Stimulated activated CD4-positive, alpha-beta T cell treated with anti-CD3 and anti-CD28 coated beads, Interleukin-4, amount 100 ng/mL, for 24 hours (primary cell): ENCODE measurements around the gene SAXO2.
"Not testable (repeated sequence)": the region's sequence is repeated elsewhere in the genome, so short reads cannot be mapped to it uniquely, and the experiment has no call there.

Experiments
- DNase-seq: peaks from one replicate; pipeline ENCODE4 v3.0.0-alpha.2; 2020

Gene SAXO2, protein sequence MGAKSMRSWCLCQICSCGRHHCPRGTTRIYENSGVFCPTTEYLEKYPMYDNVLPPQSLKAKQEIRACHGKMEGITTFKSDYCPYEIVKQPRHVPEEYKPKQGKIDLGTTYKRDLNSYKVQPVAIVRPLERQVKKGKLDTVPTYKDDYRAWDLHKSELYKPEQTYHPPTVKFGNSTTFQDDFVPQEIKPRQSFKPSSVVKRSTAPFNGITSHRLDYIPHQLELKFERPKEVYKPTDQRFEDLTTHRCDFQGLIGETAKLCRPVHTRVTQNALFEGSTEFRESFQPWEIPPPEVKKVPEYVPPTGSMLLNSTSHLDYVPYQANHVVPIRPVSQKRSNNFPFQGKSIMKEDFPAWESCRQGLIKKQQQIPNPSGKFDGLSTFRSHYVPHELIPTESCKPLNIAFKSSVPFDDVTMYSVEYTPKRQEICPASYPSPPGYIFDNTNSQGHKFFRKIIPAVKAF

DNA sequence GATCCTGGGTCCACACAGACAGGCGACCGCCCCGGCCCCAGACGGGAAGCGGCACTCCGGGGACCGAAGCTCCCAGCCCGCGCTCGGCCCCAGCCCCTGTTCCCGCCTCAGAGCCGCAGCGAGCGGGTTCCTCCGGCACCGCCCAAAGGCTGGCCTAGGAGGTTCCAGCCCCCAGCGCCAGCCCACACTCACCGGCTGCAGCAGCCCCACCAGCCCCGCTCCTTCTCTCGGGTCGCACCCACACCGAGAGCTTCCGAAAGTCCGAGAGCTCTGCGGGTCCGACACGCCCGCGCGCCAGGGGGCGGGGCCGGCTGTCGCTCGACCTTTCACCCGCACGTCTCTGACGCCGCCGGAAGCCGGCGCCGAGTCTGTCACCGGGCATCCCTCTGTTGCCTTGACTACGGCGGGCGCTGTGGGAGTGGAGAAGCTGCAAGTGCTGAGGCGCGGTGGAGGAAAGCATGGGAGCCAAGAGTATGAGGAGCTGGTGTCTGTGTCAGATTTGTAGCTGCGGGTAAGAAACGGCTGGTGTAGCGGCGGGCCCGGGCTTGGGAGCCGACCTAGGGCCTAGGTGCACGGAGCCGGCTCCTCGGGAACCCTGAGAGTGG, at the start of gene SAXO2, which contains the start of gene EFL1:
Gene SAXO2 (plus strand): TSS at position 397 of the 605 bp plus-strand sequence. CDS start 62 bp downstream, at position 459.
Gene EFL1 (minus strand): TSS at position 313 of the 605 bp plus-strand sequence. CDS start 956 bp downstream, outside the sequence.
- peak; percentile 94 for DNase-seq

DNA sequence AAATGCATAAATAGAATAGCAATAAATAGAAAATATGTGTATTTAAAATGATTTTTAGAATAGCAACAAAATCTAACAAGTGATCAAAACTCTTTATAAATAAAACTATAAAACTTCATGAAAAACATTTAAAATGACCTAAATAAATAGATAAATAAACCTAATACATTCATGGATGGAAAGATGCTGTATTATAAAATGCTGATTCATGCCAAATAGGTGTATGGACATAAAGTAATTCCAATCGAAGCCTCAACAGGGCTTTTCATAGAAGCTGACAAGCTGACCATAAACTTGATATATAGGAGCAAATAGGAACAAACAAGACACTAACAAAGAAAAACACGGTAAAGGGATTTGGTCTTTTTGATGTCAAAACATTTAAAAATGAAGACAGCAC, 46.5 kb upstream of the SAXO2 start:
- DNase-seq, result not testable (repeated sequence)

DNA sequence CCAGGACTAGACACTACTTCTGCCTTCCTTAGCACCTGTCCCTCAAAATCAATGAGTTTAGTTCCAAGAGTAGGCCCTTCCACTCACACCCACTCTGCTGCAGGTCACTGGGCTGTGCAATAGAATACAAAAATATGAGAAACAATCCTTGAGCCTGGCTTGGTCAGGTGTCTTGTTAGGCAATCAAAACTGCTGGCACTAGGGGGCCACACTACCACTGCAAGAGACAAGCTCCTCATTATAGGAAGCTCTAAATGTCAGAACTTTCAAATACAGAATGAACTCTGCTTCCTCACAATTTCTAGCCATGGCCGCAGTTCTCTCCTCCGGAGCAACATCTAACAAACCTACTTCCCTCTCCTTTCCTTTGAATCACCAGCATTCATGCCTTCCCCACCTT, 41.1 kb upstream of the SAXO2 start:
- not testable (repeated sequence) for DNase-seq

DNA sequence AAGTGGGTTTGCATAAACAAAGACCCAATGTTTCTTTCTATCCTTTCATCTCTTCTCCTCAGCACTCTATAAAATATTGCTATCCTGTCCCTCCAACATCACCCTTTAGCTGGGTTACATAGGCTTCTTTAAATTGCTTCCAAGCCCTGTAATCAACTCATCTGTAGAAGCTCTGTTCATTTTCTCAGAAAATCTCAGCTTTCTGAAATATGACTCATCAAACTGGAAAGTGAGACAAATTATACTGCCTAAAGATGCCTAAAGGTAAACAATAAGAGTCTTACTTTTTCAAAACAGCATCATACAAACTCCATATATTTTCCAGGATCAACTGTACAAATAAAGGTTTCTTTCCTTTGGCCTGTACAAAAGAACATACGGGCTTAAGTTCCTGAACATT, 33.9 kb upstream of the SAXO2 start:
- DNase-seq, result no peak

DNA sequence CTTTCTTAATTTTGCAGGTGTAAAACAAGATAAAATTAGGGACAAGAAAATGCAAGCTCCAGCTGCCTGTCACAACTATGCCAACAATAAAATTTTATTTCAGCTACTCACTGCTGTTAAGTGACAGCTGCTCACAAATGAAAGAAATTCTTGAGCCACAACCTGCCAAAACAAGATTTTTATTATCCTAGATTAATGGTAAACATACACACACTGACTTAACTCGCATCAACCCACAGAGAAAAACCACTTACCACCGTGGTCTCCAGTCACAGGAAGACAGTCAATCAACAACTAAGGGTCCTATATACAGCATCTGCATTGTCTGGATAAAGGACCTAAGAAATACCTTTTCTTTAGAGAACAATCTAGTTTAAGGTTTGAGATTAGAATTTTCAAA, 31.4 kb upstream of the SAXO2 start:
- no peak for DNase-seq

DNA sequence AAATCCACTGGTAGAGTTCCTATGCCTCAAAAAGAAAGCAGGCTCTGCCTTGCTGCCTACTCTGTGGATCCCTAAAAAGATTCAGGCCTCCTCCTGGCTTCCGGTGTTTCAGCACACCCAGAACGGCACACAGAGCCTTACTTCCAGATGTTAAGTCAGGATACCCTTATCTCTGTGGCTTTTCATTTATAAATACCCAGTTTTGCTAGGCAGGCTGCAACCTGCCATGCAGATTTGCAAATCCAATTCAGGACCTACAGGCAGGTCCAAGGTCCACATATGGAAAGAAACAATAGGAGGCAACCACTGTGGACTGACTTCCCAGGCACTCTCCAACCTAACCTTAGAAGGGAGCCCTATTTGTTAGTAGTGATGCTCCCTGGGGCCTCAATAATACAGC, 30.8 kb upstream of the SAXO2 start:
- DNase-seq, result no peak

DNA sequence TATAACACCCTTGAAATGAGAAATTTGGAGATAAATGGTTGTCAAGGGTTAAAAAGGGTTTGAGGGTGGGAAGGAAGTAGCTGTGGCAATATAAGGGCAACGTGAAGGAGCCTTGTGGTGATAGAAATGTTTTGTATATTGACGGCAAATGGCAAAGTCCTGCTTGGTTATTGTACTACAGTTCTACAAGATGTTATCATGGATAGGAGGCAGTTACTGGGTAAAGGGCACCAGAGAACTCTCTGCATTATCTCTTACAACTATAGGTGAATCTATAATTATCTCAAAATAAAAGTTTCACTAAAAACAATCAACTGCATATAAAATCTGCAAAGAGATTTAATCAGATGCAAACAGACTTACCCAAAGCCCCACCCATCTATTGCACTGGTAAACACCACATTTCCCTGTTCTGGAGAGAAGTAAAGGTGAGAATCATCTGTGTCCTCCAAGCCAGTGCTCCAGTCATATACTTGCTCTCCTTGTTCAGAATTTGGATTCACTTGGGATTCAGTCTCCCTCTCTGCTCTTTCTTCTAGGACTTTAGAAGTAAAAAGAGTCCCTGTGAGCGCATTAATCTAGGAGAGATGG, 24.6 kb upstream of the SAXO2 start:
- DNase-seq, result not testable (repeated sequence)

DNA sequence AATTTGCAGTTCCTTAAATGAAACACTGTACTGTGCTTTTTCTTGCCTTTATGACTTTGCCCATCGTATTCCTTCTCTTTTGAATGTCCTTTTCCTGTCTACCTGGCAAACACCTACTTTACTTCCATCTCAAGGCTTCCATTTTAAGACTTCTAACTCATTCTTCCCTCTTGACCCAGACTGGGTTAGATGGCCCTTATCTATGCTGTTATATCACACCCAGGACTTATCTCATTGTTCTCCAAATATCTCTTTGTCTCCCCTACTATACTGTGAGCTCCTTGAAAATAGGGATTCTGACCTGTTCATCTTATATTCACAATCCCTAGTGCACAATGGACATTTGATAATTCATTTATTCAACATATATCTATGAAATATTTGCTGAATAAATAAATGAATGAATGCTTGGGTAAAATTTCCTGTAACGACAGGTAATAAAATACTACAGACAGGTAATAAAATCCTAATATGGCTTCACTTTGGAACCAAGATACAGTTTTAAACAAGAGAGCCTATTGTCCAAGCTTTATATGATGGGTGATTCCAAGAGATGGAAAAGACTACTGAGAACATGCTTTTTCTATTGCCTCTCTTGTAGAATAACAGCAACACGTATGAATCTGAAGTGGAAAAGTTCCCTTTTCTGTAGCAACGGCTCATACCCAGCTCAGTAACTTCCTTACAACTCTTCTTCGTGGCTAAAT, 22.8 kb upstream of the SAXO2 start:
- no peak for DNase-seq

DNA sequence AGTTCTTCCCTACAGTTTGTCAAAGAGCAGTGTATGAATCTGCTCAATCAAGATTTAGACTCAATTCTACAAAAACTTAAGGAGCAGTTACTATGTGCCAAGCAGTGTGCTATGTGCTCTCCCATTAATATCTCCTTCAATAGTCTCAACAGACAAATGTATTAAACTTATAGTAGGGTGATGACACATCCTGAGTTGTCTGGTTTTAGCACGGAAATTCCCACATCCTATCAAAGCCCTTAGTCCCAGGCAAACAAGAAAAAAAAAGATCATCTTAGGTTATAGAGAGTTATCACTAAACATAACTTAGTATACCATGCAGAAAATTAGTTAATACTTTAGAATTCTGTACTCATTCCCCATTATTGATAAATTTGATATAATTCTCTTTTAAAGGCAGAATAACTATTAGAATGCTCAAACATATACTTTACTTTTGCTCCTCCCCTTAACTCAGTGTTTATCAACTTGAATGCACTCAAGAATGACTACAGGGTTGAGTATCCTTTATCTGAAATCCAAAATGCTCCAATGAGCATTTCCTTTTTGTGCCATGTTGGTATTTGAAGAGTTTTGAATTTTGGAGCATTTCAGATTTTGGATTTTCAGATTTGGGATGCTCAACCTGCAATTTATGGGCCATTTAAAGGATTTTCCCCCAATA, 20.6 kb upstream of the SAXO2 start:
- not testable (repeated sequence) for DNase-seq

DNA sequence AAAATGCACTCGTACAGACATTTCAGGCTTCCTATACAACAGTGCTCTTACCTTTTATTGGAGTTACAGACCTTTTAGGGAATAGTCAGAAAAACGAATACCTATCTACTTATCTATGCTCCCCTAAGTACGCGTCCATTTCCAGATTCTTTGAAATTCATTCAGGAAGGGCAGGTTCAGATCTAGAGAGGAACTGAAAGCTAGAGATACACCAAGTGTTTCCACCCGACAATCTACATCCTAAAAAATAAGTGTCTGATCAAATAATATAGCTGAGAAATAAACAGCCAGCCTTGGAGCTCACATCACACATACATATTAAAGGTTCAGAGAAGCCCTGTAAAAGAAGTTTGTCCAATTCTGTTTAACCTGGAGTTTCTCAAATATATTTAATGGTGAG, 19.0 kb upstream of the SAXO2 start:
- DNase-seq, result not testable (repeated sequence)

DNA sequence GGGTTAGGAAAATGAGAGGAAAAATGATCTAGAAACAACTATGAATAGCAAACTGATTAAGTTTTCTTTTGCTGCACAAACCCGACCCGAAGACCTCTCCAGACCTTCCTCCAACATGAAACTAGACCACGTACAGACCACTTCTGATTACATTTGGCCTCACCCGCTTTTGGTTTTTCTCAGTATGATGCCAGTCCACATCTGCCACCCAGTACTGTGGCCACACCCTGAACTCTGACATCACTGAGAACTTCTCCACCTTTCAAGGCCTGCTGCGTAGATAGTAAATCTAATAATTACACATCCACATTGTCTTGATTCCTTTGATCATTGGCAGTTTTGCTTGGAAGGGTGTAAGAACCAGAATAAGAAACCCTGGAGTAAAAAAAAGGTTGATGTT, 16.7 kb upstream of the SAXO2 start:
- DNase-seq, result not testable (repeated sequence)

DNA sequence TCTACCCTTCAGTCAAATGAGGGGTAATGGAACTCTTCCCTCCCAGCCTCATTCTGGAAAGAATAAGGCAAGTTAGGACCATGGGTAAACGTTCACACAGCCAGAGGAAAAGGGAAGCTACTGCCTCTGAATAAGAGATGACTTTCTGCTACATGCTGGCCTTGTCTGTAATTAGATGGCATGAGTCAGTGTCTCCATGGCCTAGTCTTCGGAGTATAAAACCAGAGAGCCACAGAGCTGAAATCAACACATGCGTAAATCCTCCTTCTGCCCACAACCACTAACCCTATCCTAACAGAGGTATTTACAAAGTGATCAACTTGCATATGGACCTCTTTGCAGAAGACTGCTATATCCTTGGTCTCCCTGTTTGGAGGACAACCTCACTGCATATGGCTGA, 14.4 kb upstream of the SAXO2 start:
- DNase-seq, result not testable (repeated sequence)

DNA sequence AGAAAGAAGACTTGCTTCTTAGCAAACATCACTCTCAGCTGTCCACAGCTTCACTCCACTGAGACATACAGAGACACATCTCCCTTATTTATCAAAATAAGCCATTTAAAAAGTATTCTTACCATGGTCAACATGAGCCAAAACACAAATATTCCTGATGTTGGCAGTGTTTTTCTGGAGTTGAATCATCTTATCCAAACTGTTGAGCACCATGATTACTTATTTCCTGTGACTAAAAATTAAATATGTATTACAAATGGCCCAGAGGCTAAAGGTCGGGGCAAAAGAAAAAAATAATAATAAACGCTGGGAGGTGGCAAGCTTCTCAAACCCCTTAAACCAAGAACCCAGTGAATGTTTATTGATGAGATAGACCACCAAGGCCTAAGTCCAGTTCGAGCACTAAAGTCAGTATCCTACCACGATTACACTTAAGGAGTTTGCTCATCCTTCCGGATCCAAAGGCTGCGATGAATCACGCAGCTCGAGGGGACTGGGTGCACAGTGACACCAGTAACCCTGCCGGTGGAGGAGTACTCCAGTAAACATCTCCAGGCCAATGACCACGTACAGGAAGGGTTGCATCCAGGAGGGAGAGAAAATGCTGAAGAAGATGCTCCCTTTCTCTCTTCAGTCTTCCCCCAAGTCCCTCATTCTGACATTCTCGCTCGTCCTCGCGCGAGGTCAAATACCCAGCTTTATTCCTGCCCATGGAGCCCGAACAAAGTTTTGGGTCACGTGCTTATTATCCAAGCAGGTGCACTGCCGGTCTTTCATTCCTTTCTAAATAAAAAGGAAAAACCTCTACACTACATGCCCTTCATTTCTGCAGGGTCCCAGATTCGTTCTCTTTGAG, 824 bp upstream of the SAXO2 start:
- peak; percentile 51 for DNase-seq

DNA sequence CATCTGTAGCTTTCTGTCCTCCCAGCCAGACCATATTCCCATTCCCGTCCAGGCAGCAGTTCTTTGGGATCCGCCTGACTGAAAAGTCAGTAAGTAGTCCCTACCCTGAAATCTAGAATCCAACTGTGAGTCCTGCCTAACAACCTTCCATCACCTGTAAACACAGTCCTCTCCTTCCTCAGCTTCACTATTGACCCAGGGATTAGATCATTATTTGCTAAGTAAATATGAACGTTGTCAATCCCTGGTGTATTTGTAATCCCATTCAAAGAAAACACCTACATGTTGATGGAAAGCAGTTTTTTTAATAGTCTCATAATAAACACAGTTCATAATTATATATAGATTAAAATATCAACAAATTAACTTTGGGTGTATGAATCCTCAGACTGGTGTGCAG, 732 bp downstream of the SAXO2 start:
- no peak for DNase-seq

DNA sequence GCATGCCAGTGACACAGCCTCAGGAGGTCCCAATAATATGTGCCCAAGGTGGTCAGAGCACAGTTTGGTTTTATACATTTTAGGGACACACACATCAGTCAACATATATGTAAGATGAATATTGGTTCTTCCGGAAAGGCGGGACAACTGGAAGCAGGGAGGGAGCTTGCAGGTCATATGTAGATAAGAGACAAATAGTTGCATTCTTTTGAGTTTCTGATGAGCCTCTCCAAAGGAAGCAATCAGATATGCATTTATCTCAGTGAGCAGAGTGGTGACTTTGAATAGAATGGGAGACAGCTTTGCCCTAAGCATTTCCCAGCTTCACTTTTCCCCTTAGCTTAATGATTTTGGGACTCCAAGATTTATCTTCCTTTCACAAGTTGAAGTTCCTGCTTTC, 4.5 kb downstream of the SAXO2 start:
- DNase-seq, result not testable (repeated sequence)

DNA sequence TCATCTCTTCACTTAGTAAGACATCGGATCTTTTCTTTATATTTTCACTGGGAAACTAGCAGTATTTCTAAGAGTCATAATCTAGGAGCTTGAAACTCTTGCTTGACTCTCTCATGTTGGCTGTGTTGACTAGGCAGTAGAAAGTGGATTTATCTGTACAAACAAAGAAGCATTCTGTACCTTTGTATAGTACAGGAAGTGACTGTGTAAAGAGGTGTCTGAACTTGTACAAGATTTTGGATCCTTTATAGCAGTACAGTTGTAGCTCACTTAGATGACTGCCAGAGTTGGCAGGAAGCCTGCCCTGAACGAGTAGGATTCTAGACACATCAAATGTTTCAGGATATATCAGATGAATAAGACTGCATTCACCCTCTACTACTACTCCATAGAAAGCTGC, 5.8 kb downstream of the SAXO2 start:
- DNase-seq, result not testable (repeated sequence)

DNA sequence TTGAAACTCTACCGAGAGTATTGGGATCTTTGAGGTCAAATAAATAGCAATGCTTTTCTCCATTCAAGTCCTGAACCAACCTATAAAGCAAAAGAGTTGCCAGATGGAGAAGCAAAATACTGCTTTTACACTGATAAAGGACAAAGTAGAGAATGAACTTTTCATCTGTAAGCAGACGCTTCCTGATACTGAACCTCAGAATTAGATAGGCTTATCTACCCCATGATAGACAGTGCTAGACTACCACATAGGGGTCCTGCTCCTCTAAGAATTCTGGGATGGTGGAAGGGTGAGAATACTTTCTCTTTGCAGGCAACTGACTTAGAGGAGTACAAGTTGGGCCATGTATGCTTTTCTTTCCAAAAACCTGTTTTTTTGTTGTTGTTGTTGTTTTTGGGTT, 9.5 kb downstream of the SAXO2 start:
- DNase-seq, result no peak

DNA sequence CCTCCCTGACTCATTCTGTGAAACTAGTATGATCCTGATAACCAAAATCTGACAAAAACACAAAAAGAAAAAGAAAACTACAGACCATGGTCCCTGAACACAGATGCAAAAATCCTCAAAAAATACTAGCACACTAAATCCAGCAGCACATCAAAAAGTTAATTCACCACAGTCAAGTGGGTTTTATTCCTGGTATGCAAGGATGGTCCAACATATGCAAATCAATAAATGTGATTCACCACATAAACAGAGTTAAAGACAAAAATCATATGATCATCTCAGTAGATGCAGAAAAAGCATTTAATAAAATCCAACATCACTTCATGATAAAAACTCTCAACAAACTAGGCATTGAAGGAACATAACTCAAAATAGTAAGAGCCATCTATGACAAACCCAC, 12.8 kb downstream of the SAXO2 start:
- DNase-seq, result no peak

DNA sequence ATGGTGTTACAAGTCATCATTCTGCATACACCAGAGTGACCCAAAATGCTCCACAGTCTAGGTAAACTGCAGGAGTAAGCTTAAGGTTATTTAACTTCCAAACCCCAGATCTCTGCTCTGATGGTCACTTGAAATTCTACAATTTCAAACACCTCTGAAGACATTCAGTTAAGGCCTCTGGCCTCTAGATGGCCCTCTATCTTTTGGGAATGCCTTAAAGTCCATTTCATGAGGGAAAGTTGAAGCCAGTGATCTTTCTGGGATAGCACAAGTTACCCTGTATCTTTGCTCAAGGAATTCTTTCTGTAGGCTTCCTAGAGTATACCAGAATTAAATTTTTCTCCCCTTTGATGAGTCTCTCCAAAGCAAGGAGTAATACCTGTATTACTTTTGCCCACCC, 18.7 kb downstream of the SAXO2 start:
- not testable (repeated sequence) for DNase-seq

DNA sequence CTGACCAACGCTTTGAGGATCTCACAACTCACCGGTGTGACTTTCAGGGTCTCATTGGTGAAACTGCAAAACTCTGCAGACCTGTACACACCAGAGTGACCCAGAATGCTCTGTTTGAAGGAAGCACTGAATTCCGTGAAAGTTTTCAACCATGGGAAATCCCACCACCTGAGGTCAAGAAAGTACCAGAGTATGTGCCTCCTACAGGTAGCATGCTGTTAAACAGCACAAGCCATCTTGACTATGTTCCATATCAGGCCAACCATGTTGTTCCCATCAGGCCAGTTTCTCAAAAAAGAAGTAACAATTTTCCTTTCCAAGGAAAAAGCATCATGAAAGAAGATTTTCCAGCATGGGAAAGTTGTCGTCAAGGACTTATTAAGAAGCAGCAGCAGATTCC, 19.8 kb downstream of the SAXO2 start:
- DNase-seq, result not testable (repeated sequence)

DNA sequence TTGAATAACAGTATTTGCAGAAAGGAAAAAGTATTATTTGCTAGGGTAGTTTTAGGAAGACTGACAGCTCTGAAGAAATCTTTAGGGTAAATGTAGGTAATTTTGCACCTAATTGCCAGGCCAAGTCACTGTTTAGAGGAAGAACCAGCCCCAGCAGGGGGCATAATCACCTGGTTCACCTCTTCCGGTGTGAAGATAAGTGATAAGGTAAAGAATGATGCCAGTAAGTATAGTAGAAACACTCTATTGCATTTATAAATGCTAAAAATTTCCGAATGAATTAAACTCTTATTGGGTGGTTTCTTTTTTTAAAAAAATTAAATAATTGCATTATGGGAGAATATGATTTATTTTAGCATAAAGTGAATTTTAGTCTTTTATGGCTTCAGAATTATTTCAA, 21.8 kb downstream of the SAXO2 start:
- not testable (repeated sequence) for DNase-seq

DNA sequence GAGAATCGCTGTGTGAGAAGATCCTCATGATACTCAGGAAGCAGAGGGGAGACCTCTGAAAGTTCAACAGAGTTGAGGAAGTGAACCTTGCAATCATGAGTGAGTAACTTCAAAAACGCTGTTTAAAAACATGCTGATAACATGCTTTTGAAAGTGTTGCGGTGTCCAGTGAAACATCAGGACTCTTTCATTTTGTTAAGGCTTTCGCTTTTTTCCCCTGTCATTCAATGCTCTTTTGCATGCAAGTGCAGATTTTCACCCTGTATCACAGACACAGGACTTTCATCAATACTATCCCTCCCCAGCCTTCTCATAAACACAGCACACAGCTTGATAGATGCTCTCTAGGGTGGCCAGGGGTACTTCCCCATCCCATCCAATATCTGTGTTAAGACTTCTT, 23.9 kb downstream of the SAXO2 start:
- not testable (repeated sequence) for DNase-seq
